AG04449 (cell line): Measurements from ENCODE around the gene NRARP.
A peak's percentile ranks its signal among the peaks of the same experiment; 100 is the strongest.

Source experiments
- CTCF ChIA-PET: fragments of 350-600 bp; formaldehyde crosslinking; extraction: SDS; loops from one replicate; lab custom pipeline; 2021; ENCODE audit warnings: antibody characterized with exemption; lab: Yijun Ruan, JAX
- POLR2A ChIA-PET: fragments of 400-600, 350-600 bp; formaldehyde crosslinking; extraction: SDS; loops from one replicate; lab custom pipeline; 2020; ENCODE audit warnings: antibody characterized with exemption, inconsistent platforms; lab: Yijun Ruan, JAX
- DNase-seq: peaks from one replicate; pipeline ENCODE4 v3.0.0-alpha.2; 2010; ENCODE audit warnings: low read depth, low spot score
- H3K4me3 ChIP-seq: 2 replicates; pipeline ENCODE4 v1.5.1; 2011; ENCODE audit warnings: low read depth, mild to moderate bottlenecking, control low read depth, low read length
- TF ChIP-seq, protein P1 (sequence below): IDR thresholded peaks from one replicate; pipeline ENCODE4 v1.5.1; 2011; ENCODE audit warnings: mild to moderate bottlenecking, moderate library complexity, low read length, control low read depth, inconsistent platforms; ENCODE audit not compliant: insufficient read depth; ENCODE audit errors: missing control alignments

The NRARP gene

GRCh38 chr9:137293094-137293481, 9.0 kb downstream of the NRARP start:
- ChIA-PET CTCF (interaction anchor here (1.2 to 3.3 kb wide), 6 partner anchors 8 to 233 kb away, joined by 3 to 11 read pairs (median 8); partner anchors contain the start of genes EXD3, NOXA1 and NRARP), POLR2A (no interaction called here)
- no peak for DNase-seq
- no peak overlapping the region for H3K4me3 ChIP-seq
- TF ChIP-seq, protein P1, sequence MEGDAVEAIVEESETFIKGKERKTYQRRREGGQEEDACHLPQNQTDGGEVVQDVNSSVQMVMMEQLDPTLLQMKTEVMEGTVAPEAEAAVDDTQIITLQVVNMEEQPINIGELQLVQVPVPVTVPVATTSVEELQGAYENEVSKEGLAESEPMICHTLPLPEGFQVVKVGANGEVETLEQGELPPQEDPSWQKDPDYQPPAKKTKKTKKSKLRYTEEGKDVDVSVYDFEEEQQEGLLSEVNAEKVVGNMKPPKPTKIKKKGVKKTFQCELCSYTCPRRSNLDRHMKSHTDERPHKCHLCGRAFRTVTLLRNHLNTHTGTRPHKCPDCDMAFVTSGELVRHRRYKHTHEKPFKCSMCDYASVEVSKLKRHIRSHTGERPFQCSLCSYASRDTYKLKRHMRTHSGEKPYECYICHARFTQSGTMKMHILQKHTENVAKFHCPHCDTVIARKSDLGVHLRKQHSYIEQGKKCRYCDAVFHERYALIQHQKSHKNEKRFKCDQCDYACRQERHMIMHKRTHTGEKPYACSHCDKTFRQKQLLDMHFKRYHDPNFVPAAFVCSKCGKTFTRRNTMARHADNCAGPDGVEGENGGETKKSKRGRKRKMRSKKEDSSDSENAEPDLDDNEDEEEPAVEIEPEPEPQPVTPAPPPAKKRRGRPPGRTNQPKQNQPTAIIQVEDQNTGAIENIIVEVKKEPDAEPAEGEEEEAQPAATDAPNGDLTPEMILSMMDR, result no peak

- DNase-seq, result no peak
- no peak overlapping the region for H3K4me3 ChIP-seq
- ChIA-PET CTCF (interaction anchor here (0.9 to 2.1 kb wide), 11 partner anchors 9 to 245 kb away, joined by 3 to 12 read pairs (median 5); partner anchors contain the start of genes NRARP and TOR4A), POLR2A (no interaction called here)
- TF ChIP-seq, protein P1, result peak; percentile 70
These were observed 15.1 kb downstream of the NRARP start for GRCh38 chr9:137286975-137287383.

DNA sequence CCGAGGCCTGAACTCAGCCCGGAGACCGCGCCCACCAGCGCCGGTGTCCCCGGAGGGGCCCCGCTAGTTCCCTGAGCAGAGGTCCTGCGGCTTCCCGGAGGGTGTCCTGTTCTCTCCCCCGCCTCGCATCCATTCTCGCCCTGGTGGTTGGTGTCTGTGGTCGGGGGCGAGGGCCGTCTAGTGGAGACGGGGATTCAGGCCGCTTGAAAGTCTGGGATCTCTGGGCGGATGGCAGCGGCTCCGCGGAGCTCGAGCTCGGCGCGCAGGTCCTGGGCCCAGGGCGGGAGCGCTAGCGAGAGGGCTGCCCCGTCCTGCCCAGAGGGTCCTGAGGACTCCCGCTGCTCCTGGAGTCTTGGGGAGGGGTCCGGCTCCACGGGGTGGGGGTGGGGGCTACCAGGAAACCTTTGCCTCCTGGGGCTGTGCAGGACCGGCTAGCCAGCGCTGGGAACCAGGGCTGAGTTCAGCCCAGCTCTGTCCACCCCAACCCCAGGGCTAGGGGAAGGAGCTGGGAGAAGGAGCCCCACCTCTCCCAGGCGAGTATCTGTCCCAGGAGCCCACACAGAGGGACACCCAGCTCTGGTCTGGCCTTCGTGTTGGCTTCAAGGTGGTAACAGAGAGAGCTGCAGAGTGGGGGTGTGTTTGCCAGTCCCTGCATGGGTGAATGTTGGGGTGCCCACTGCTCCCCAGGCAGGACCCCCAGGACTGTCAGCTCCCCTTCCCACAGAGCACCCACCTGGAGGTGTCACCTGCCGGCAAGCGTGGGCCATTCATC, 20.5 kb downstream of the NRARP start:
- DNase-seq, result no peak
- no peak overlapping the region for H3K4me3 ChIP-seq
- TF ChIP-seq, protein P1, result no peak
- ChIA-PET CTCF (interaction anchor here (0.6 to 2.1 kb wide), 4 partner anchors 12 to 245 kb away, joined by 3 to 10 read pairs (median 4); no protein-coding TSS in a partner anchor), POLR2A (no interaction called here)

GRCh38 chr9:137280474-137281344, 21.4 kb downstream of the NRARP start:
- CTCF ChIA-PET, result interaction anchor here (1.4 kb wide), 1 partner anchor 14 kb away, joined by 5 read pairs; no protein-coding TSS in a partner anchor
- DNase-seq, result no peak
- TF ChIP-seq, protein P1, result peak; percentile 54
- POLR2A ChIA-PET, result no interaction called here
- no peak overlapping the region for H3K4me3 ChIP-seq

GRCh38 chr9:137279741-137280473, 22.2 kb downstream of the NRARP start:
- ChIA-PET CTCF (interaction anchor here (1.4 kb wide), 1 partner anchor 14 kb away, joined by 5 read pairs; no protein-coding TSS in a partner anchor), POLR2A (interaction anchor here (1.2 kb wide), 1 partner anchor 39 kb away, joined by 3 read pairs; the partner anchor contains the start of gene TUBB4B)
- TF ChIP-seq, protein P1, result no peak
- no peak overlapping the region for H3K4me3 ChIP-seq
- DNase-seq, result no peak
